HG02970 (cell line): ENCODE data around the gene AUTS2.

Experiments used
- ATAC-seq: cut with Tn5 transposase; IDR thresholded peaks from one replicate; pipeline ENCODE4 v1.9.1; 2021; ENCODE audit warnings: mild to moderate bottlenecking, moderate library complexity, moderate number of reproducible peaks; ENCODE audit not compliant: unreplicated experiment, low FRiP score

The AUTS2 gene

GRCh38 chr7:69951458-69951857 is 353.2 kb downstream of the AUTS2 start:
- no peak for ATAC-seq

DNA sequence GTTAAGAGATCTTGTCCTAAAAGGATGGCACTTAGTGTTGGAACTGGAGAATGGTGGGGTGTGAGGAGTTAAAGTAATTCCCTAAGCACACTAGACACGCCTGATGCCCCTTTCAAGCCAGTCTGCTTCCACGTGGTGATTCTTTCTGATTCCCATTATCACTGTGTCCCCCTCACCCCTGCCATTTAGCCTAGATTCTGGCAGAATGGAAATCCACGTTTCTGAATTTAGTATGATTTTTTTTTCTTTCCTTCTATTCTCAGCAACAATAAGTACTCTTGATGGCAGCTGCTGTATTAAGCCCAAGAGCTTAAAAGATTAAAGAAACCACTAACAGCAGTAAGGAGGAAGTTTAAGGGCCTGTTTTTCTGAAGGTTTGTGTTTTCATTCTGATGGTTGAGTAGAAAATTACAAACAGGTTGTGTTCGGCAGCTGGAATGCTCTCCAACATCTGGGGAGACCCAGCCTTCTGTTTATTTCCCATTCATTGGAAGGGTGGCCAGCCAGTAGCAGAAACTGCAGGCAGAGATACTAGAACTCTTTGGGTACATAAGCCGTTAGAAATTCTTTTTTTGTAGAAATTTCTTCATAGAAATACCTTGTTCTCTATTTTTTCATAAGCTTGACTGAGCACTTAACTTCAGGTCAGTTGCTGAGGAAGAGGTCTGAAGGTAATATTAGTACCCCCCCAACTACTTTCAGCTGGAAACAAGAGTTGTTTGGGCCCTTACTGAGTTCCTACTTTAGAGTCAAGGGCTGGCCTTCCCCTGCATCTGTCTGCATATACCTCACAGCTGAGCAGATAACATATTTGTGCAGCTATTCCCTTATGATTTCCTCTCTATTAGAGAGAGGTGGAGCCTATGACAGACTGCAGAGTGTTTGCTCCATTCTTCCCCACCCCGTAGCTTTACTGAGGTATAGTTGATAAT is 355.1 kb downstream of the AUTS2 start:
- ATAC-seq = no peak

DNA sequence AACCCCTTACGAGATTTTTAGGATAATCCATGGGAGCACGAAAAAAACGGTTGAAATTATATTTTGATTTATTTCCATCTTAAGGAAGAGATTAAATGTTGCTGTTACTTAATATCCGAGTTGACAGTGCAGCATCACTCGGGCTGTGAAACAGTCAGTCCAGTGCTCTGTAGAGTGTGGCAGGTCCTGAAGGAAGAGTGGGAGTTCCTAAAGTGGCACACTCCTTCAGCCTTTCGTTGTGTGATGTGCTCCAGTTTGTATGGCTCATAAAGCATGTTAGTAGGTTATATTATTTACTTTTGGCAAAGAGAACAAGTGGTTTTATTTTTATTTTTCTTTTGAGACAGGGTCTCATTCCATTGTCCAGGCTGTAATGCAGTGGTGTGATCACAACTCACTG is 358.3 kb downstream of the AUTS2 start:
- ATAC-seq = no peak

DNA sequence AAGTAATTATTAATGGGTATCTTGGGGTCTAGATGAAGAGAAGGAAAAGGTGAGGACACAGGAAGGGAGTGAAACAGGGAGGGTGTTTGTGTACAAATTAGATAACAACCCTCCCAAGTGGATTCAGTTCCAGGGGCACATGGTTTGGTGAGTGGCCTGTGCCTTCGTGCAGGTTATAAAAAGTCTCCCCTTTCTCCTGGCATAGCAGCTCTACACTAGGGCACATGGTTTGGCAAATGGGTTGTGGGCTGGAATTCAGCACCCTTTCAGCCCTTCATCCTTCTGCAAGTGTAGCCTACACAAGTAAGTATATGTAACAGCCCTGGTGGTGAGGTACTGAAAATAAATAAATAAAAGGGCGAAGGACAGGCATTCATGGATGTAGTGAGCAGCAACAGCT is 359.4 kb downstream of the AUTS2 start:
- ATAC-seq = no peak

GRCh38 chr7:69959789-69960499 is 361.7 kb downstream of the AUTS2 start:
- ATAC-seq = no peak

DNA sequence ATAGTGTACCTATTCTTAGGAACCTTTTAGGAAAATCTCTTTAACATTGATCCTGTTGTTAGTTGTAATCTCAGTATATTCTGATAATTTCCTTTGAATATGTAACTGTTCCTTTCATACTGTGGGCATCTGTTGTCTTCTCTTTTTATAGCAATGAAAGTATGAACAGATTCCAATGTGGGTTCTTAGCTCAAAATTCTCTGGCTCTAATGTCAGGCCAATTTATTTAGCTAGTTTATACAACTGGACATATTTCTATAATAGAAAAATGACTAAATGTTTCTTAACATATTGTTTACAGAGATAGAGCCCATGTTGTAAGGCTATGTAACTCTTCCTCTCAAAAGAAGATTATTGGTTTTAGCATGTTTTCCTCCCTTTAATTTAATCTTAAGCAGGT is 363.2 kb downstream of the AUTS2 start:
- ATAC-seq = no peak

DNA sequence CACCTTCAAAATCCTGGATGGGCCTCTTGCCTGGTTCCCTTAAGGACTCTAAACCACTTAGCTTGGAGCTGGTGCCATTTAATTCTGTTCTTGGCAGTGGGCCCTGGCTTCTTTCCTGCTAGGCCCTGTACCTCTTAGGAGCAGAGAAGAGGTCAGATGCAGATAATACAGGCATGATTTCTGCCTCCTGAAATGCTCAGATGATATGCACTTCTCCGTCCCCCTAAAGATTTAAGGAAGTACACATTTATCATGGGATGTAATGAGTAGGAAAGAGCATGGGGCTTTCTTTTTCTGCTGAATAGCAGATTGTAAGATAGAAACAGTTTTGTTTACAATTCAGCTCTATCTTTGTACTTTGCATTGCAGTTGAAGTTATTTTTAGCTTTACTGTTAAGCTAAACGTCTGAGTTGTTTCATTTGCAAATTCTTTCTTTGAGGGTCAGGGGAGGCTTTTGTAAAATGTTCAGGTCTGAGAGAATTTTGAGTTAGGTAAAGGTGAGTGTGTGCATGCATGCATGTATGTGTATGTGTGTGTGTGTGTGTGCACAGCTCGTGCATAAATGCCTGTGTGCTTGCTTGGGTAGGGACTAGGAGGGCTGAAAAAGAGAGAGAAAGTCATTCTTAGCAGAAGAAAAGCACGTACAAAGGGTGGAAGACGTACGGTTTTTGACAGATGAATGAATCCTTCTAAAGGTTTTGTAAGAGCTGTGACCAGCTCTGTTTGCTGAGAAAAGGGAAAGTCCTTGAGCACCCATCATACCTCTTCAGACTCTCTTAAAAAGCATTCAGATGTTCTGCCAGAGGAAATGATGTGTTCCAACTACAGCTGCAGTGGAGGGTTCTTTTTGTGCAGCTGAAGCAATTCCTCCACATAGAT is 364.2 kb downstream of the AUTS2 start:
- no peak for ATAC-seq

GRCh38 chr7:69963393-69963792 is 365.1 kb downstream of the AUTS2 start:
- ATAC-seq = no peak

DNA sequence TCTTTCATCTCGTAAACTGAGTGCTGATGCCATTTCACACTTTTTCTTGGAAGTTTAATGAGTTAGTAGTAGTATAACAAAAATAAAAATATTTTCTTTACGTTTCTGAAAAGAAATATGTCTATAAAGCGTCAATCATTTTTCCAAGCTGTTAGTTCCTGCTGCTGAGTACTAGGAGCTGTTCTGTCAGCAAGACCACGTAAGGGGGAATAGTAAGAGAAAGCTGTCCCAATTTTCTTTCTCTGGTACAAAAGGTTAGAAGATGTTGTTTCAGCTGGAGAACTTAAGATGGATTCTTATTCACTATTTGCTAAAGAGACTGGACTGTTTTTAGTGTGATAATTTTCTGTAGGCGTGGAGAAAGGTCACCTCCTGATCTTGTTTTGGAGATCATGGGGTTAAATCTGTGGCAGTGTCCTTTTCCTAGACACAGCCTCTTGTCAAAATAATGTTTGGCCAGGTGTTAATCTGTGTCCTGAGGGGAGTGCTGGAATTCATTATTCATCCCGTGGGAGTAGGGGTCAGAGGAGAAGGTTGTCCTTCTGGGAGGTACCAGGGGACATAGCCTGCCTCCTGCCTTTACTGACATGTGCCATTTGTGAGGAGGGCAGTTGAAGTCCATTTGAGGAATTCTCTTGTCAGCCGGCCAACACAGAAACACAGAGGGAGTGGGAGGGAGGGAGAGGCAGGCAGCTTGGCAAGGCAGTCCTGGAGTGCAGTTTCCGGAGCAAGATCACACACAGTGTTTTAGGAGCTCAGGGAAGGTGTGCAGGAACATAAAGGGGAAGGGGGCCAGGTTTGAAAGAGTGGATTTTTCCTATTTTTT is 368.7 kb downstream of the AUTS2 start:
- no peak for ATAC-seq

GRCh38 chr7:69967689-69968450 is 369.6 kb downstream of the AUTS2 start:
- ATAC-seq = no peak

DNA sequence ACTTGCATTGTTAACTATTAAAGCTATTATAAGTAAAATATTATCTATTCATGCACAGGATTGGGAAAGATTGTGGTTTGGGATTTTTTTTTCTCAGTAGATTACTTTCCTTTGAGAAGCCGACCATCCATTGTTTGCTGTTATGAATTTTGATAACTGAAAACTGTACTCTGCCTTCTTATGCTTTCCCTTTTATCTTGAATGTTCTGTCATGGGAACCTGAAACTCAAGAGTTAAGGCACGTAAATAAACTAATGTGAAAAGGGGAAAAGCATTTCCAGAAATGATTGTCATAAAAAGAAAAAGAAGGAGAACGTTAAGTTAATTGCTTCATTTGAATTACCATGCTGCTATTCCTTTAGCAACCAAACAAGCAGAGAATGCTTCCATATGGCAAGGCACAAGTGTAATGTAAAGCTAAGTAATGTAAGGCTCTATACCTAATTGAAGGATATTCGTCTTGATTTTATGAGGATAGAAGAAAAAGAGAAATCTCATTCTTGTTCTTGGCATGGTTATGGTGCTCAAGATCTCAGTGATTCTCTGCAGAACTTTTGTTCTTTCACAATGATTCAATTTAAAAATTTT is 370.8 kb downstream of the AUTS2 start:
- no peak for ATAC-seq

GRCh38 chr7:69981646-69982045 is 383.4 kb downstream of the AUTS2 start:
- no peak for ATAC-seq

- ATAC-seq = no peak
Observed at GRCh38 chr7:69982197-69982596, 383.9 kb downstream of the AUTS2 start.

GRCh38 chr7:69989551-69989950 is 391.3 kb downstream of the AUTS2 start:
- no peak for ATAC-seq

DNA sequence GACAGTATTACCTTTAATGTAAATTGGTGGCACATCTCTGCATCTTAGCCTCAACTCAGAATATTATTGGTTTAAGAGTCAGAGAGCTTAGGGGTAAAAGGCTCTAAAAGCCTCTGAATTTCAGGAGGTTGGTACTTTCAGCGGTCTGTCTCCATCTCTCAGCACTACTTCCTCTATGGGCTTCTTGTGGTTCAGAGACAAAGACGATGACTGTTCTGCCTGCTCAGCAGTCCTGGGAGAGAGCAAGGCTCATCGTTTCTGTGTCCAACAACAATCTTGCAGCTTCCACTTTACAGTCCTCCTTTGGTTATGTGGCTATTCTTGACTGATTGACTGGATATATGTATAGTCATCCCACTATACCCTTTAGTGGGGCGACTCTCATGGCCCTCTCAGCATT is 394.7 kb downstream of the AUTS2 start:
- ATAC-seq = no peak

DNA sequence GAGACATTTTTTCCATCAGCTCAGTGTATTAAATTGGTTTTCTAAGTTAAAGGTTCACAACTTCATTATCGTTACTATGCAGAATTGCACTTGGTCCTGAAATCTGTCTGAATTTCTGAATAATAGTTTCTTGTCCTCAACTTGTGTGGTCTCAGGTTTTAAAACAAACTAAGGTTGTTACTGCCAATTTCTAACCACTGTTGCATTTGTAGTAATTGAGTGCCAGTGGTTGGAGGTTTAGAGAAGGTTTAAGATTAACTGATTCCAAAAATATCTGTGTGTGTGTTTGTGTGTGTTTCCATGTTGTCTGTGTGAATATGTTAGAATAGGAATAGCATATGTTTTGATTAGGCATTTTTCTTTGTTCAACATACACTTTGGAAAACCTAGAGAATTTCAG is 395.9 kb downstream of the AUTS2 start:
- no peak for ATAC-seq

DNA sequence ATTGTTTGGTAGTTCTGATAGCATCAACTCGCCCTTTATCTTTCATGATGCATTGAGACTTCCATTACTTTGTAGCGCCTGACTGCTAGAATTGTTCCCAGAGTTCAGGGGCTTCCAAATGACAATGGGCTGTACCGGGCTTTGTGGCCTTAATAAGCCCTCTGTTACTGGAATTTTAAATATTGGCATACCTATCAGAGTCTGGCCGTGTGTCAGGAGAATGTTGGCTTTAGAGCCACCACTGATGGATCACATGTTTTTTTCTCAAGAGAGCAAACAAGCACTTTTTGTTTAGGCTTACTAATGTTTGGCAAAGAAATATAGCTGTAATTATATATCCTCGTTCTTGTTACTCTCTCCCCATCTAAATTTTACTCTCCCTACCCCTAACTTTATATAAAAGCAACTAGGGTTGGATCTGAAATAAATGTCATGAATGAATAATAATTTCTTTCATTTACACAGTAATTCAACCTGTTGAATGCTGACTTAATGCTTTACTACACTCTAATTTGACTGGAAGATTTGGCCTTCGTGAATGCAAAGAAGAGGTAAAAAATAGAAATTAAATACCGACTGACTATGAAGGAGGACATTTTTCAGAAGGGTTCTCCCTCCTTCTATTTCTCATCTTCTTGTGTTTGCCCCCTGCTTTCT is 396.7 kb downstream of the AUTS2 start:
- ATAC-seq = no peak

- ATAC-seq = no peak
Observed at GRCh38 chr7:69996121-69996520, 397.8 kb downstream of the AUTS2 start.
